D721Med (cell line): ENCODE measurements around the gene LHX5.
A peak's percentile ranks its signal among the peaks of the same experiment; 100 is the strongest.

Experiments
- DNase-seq: peaks from one replicate; pipeline ENCODE4 v3.0.0; 2011; ENCODE audit warnings: low spot score; ENCODE audit not compliant: insufficient read length
- FAIRE-seq: peaks from 2 replicates; lab custom pipeline; 2011; peaks lifted over from hg19 to GRCh38; lab: Jason Lieb, UNC
- CTCF ChIP-seq: IDR thresholded peaks from 2 replicates; pipeline ENCODE4 v1.5.1; 2012; ENCODE audit warnings: mild to moderate bottlenecking, control low read depth; ENCODE audit not compliant: insufficient read depth; ENCODE audit errors: missing control alignments

Gene LHX5

DNA sequence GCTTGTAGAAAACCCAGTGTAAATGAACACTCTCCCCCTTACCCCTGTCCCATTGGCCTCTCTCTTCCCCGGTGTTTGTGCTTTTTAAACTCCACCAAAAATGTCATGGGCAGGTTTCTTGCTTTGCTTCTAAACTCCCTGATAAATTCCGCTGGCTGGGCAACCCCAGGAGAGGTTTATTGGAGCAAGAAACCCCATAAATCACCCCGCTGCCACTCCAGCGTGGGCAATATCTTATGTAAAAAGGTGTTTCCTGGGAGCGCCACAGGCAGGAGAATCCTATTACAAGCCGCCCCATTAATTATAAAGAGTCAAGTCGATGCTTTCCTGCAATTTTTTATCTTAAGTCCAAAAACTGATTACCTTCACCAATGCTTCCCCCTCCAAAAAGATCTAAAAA is 22.8 kb downstream of the LHX5 start:
- FAIRE-seq (no peak), DNase-seq (no peak)
- no peak for TF ChIP-seq CTCF

DNA sequence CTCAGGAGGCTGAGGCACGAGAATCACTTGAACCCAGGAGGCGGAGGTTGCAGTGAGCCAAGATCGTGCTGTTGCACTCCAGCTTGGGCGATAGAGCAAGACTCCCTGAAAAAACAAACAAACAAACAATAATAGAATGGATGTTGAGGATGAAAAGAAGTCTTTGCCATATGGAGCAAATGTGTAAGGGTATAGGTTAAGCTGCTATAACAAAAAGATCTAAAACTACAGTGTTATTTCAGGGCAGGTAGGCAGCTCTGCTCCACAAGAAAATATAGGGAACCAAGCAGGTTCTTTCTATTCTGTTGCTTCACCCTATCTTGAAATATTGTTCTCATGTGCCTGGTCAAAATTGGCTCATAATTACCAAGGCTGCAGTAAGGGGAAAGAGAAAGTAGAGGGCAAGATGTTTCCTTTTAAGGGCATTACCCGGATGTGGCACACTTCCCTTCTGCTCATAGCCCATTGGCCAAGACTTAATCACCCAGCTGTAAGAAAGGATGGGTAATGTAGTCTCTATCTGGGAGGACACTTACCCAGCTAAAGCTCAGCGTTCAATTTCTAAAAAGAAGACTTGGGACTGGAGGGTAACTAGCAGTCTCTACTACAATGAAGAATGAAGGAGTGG is 26.0 kb downstream of the LHX5 start:
- TF ChIP-seq CTCF = no peak
- DNase-seq (no peak), FAIRE-seq (no peak)

DNA sequence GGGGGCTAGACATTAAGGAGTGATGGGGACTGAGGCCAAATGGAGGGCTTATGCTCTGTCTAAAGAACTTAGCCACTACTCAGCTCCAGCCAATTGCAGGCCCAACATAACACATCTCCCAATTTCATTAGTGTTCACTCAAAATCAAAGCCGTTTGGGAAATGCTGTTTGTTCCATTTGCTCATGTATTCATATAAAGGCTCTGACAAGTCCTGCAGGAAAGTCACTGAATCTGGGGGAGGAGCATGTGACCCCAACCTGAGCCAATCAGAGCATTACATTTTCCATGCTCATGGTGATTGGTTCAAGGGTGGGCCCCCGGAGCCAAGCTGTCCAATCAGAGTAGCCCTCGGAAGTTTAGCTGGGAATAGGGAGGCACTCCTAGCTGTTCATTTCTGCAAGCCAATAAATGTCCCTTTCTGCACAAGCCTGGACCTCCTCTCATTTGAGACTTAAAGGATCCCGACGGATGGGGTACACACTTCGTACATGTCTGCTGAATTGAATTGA is 28.6 kb downstream of the LHX5 start:
- DNase-seq (no peak), FAIRE-seq (no peak)
- TF ChIP-seq CTCF = no peak

DNA sequence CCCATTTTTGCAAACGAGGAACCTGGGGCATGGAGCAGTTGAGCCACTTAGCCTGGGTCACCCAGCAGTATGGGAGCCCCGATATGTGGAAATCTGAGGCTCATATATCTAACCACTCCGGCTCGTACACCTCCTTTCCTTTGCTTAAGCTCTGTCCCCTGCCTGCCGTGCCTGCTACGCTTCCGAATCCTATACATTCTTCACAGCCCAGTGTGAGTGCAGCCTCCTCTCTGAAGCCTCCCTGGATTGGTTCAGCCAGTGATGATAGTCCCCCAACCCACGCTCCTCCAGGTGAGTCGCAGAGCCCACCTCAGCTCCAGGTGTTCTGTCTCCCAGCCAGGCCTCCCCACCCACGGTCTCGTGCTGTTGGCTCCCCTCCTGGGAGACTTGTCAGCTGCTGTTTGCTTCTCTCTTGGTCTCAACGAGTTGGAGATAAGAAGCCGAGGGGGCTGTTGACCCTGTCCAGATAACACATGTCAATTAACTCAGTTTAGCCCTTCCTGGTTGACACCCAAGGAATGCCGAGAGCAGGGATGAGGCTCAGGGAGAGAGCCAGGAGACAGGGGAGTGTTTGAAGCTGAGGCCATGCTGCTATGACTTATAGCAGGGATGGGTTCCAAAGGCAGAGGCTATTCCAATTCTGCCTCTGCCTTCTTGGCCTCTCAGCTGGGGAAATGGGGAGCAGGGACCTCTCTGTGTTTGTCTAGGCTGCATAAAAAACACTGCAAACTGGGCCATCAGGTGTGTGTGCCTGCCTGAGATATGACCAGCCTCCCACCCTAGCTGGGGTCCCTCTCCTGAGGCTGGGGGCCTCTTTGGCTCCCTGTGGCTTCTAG is 30.5 kb downstream of the LHX5 start:
- DNase-seq (no peak), FAIRE-seq (no peak)
- TF ChIP-seq CTCF = no peak

DNA sequence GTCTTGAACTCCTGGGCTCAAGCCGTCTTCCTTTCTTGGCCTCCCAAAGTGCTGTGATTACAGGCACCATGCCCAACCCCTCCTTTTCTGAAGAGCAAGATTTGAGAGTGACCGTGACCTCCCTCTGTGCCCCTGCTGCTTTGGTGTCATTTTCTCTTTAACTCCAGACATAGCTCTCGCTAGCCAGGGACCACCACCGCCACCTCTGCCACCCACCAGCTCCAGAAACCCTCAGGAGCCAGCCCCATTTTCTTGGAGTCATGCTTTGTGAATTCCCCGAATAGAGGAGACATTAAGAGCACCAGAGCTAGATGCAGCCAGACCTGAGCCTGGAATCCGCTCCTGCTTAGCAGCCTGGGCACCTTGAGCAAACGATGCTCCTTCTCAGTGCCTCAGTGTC is 31.3 kb downstream of the LHX5 start:
- TF ChIP-seq CTCF = no peak
- no peak for FAIRE-seq
- no peak for DNase-seq

DNA sequence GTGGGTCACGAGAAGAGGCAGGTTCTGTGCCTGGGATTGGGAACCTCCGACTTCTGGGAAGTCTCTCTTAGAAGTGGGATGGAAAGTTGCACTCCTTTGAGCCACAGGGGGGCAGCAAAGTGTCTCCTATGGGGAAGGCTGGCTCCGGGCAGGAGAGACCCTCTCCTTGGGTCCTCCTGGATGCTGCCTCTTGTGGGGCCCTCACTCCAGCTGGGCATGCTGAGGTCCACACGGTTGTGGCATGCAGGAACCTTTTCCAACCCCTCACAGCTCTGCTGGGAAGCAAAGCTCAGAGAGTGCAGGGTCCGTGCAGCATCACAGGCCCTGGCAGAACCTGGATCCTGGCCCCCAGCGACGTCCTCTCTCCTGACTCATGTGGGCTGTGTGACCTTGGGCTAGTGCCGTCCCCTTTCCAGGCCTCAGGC is 32.1 kb downstream of the LHX5 start:
- DNase-seq (peak; percentile 62), FAIRE-seq (no peak)
- TF ChIP-seq CTCF = peak; percentile 53

- no peak for FAIRE-seq
- no peak for TF ChIP-seq CTCF
- no peak for DNase-seq
These were observed 32.4 kb downstream of the LHX5 start for GRCh38 chr12:113439301-113439597.
